GM12878 (cell line): ENCODE data around the gene ATRN. TPM values are rescaled to one million over a fixed set of nuclear protein-coding genes. Genes with fewer than 3 reads are reported as not detected.

Experiments used
- ATAC-seq: fragments of 200-7000 bp; cut with Tn5 transposase; 3 replicates; pipeline ENCODE4 v1.9.1; 2020; ENCODE audit warnings: mild to moderate bottlenecking, moderate library complexity
- BruUV-seq: library from RNA; stranded (reverse); fragments of 400-500 nt; replicated peaks from 2 replicates; lab custom pipeline; 2021; lab: Mats Ljungman, UMichigan
- CTCF ChIA-PET: fragments of 300-600 bp; sonication (Branson Sonifier 250); formaldehyde crosslinking; extraction: SDS; loops from one replicate; lab custom pipeline; 2021; ENCODE audit warnings: inconsistent platforms; lab: Yijun Ruan, JAX
- POLR2A ChIA-PET: fragments of 350-600 bp; formaldehyde crosslinking; extraction: SDS; loops from one replicate; lab custom pipeline; 2021; ENCODE audit warnings: inconsistent platforms; lab: Charles Lee
- RAD21 ChIA-PET: fragments of 300-600 bp; sonication (Branson Sonifier 250); formaldehyde crosslinking; loops from one replicate; lab custom pipeline; 2023; ENCODE audit warnings: antibody characterized with exemption; ENCODE audit not compliant: unreplicated experiment; lab: Charles Lee
- SMC1A ChIA-PET: fragments of 300-600 bp; sonication (Branson Sonifier 250); formaldehyde crosslinking; loops from one replicate; lab custom pipeline; 2023; ENCODE audit not compliant: unreplicated experiment, uncharacterized antibody; lab: Charles Lee
- DNase-seq: peaks from one replicate; pipeline ENCODE4 v3.0.0-alpha.2; 2011; ENCODE audit warnings: low read depth, low spot score
- FAIRE-seq: peaks from 3 replicates; lab custom pipeline; 2011; peaks lifted over from hg19 to GRCh38; lab: Jason Lieb, UNC
- H2AFZ ChIP-seq: 2 replicates; pipeline ENCODE4 v1.6.0; 2011; ENCODE audit warnings: low read depth, low read length, control low read depth; ENCODE audit not compliant: control insufficient read depth
- H3K27ac ChIP-seq: 2 replicates; pipeline ENCODE4 v1.5.1; 2011; ENCODE audit warnings: control low read depth; ENCODE audit not compliant: control insufficient read depth, insufficient read depth
- H3K27me3 ChIP-seq, 2 experiments: replicated peaks in 1 of 2; 2 replicates each; pipeline versions ENCODE4 v1.6.0 to v1.6.1; 2011; ENCODE audit warnings: low read length in 1 of 2; ENCODE audit not compliant: control insufficient read depth in 2 of 2, insufficient read depth in 2 of 2
- H3K36me3 ChIP-seq, 2 experiments: 2 replicates each; pipeline ENCODE4 v1.5.1; 2011; ENCODE audit warnings: low read length in 1 of 2; ENCODE audit not compliant: control insufficient read depth in 2 of 2, insufficient read depth in 2 of 2
- H3K4me1 ChIP-seq: 2 replicates; pipeline ENCODE4 v1.6.1; 2011; ENCODE audit warnings: mild to moderate bottlenecking, low read length, moderate library complexity, mixed read lengths; ENCODE audit not compliant: control insufficient read depth, insufficient read depth
- H3K4me2 ChIP-seq: 2 replicates; pipeline ENCODE4 v1.6.0; 2011; ENCODE audit warnings: control low read depth; ENCODE audit not compliant: control insufficient read depth, insufficient read depth
- H3K4me3 ChIP-seq: fragments of 200-600 bp; sonication (generic); 2 replicates; pipeline ENCODE4 v1.5.1; 2016
- H3K79me2 ChIP-seq: 2 replicates; pipeline ENCODE4 v1.6.0; 2011; ENCODE audit warnings: low read length; ENCODE audit not compliant: control insufficient read depth, insufficient read depth
- H3K9ac ChIP-seq: 2 replicates; pipeline ENCODE4 v1.8.0; 2011; ENCODE audit warnings: low read length, control low read depth, mixed read lengths; ENCODE audit not compliant: control insufficient read depth, insufficient read depth
- H3K9me3 ChIP-seq: replicated peaks from 3 replicates; pipeline ENCODE4 v1.5.1; 2011; ENCODE audit warnings: mild to moderate bottlenecking, low read length; ENCODE audit not compliant: control insufficient read depth, insufficient read depth
- H4K20me1 ChIP-seq: 2 replicates; pipeline ENCODE4 v1.6.0; 2011; ENCODE audit not compliant: control insufficient read depth, insufficient read depth
- CTCF ChIP-seq, 3 experiments: IDR thresholded peaks in 2 of 3; conservative IDR thresholded peaks in 1 of 3; 2 replicates each; pipeline ENCODE4 v1.5.1; 2011; ENCODE audit warnings: low read depth in 3 of 3, low read length in 3 of 3, mild to moderate bottlenecking in 3 of 3, control low read depth in 2 of 3, moderate library complexity in 2 of 3, inconsistent platforms in 1 of 3, mixed read lengths in 1 of 3; ENCODE audit not compliant: control insufficient read depth in 2 of 3, insufficient read depth in 1 of 3; ENCODE audit errors: extremely low read depth in 1 of 3
- NKRF ChIP-seq: fragments of 450-650 bp; conservative IDR thresholded peaks from 2 replicates; pipeline ENCODE4 v1.6.1; 2017; ENCODE audit warnings: mild to moderate bottlenecking, moderate library complexity
- NR2C1 ChIP-seq: fragments of 450-650 bp; IDR thresholded peaks from 2 replicates; pipeline ENCODE4 v1.6.1; 2017; ENCODE audit warnings: antibody characterized with exemption, mild to moderate bottlenecking, moderate library complexity
- NR2F1 ChIP-seq: fragments of 450-650 bp; conservative IDR thresholded peaks from 2 replicates; pipeline ENCODE4 v1.6.1; 2017; ENCODE audit warnings: mild to moderate bottlenecking
- RELB ChIP-seq: fragments of 450-650 bp; IDR thresholded peaks from 2 replicates; pipeline ENCODE4 v1.6.1; 2017; ENCODE audit warnings: low read depth, mild to moderate bottlenecking, moderate library complexity
- RFX5 ChIP-seq: IDR thresholded peaks from 2 replicates; pipeline ENCODE4 v1.6.1; 2011; ENCODE audit warnings: low read depth, low read length, improper control_type of control experiment
- SPI1 ChIP-seq: IDR thresholded peaks from 2 replicates; pipeline ENCODE4 v1.6.1; 2011; ENCODE audit warnings: low read depth, mild to moderate bottlenecking, low read length, moderate library complexity, borderline replicate concordance; ENCODE audit not compliant: insufficient read depth
- STAT1 ChIP-seq: fragments of 450-650 bp; conservative IDR thresholded peaks from 2 replicates; pipeline ENCODE4 v1.6.1; 2014; ENCODE audit warnings: antibody characterized with exemption, mild to moderate bottlenecking
- ZNF217 ChIP-seq: fragments of 450-650 bp; IDR thresholded peaks from 2 replicates; pipeline ENCODE4 v1.6.1; 2017; ENCODE audit warnings: antibody characterized with exemption, mild to moderate bottlenecking
- ZNF622 ChIP-seq: fragments of 450-650 bp; IDR thresholded peaks from 2 replicates; pipeline ENCODE4 v1.6.1; 2017; ENCODE audit warnings: mild to moderate bottlenecking, inconsistent platforms
- WGBS: methylation state at CpG from one replicate; pipeline ENCODE4 v1.1.6; 2016; ENCODE audit warnings: low lambda C conversion rate; ENCODE audit not compliant: insufficient replicate concordance, insufficient coverage; ENCODE audit errors: missing lambda C conversion rate; 5-methylcytosine and 5-hydroxymethylcytosine counted together
- in situ Hi-C: fragments of 300-500 bp; cut with MboI; formaldehyde crosslinking; loops from 9 replicates; pipeline ENCODE4 v1.14.3; 2018; ENCODE audit warnings: mixed read lengths
- intact Hi-C: fragments of 100-400 bp; cut with micrococcal nuclease; formaldehyde crosslinking; loops from one replicate; pipeline ENCODE4 v1.14.2; 2022; ENCODE audit not compliant: unreplicated experiment
- polyA plus RNA-seq, 11 experiments: library from polyadenylated mRNA; depleted of rRNA in 4 of 11; unstranded in 6 of 11; stranded (reverse) in 5 of 11; fragments of >200 nt; fragmentation: Nextera tagmentation in 4 of 11; fragmentation: Illumina TruSeq in 1 of 11; extraction: Ambion mirVana in 4 of 11; extraction: Trizol in 1 of 11; gene quantifications; 1 replicate in 1 of 11; 2 replicates in 10 of 11; pipeline versions ENCODE4 v1.2.1 to v1.2.3, GENCODE V29; 2011 to 2016; ENCODE audit warnings: inconsistent platforms in 2 of 11, missing spikeins in 2 of 11, low read depth in 1 of 11
- total RNA-seq, 4 experiments: library from RNA; depleted of rRNA in 3 of 4; stranded (reverse); fragments of >200 nt in 3 of 4; fragmentation: Illumina TruSeq in 1 of 4; extraction: Trizol in 1 of 4; gene quantifications; 2 replicates each; pipeline versions ENCODE4 v1.2.1 to v1.2.3, GENCODE V29; 2013 to 2021

Gene ATRN
- total and polyA plus RNA-seq, 10 of the 15 experiments (the other 5 are each of a cell fraction or from before 2014, with no cell fraction given), result 0.71 to 11.6 (median 6.9) TPM

GRCh38 chr20:3670945-3671344 is 200.1 kb downstream of the ATRN start:
- no peaks in the 10 kb centered on the region for H3K36me3 ChIP-seq
- peaks cover 5% of the 10 kb centered on the region for H3K4me1 ChIP-seq
- WGBS, result 16% methylated on average over 7 of the region's 10 CpGs
- H4K20me1 ChIP-seq, result no peaks in the 10 kb centered on the region
- H3K4me2 ChIP-seq, result no peak overlapping the region
- H2AFZ ChIP-seq, result no peak overlapping the region
- SMC1A ChIA-PET, result no interaction called here
- no peaks in the 10 kb centered on the region for H3K79me2 ChIP-seq
- H3K9ac ChIP-seq, result no peak overlapping the region
- no peak overlapping the region for H3K27ac ChIP-seq
- FAIRE-seq (no peak), ATAC-seq (no peak), DNase-seq (no peak)
- intact Hi-C loops, result no loop called here
- no TSS peak for BruUV-seq
- RAD21 ChIA-PET, result interaction anchor here (0.6 kb wide), 1 partner anchor 1692 kb away, joined by 3 read pairs; no protein-coding TSS in a partner anchor
- POLR2A ChIA-PET, result no interaction called here
- CTCF ChIA-PET, result interaction anchor here (0.8 kb wide), 2 partner anchors 12 to 40 kb away, joined by 3 read pairs; no protein-coding TSS in a partner anchor
- no peaks in the 10 kb centered on the region for H3K9me3 ChIP-seq
- no peak overlapping the region for H3K4me3 ChIP-seq
- peaks cover 0 to 5% of the 10 kb centered on the region in 2 experiments; a peak in 2 of 4 replicates for H3K27me3 ChIP-seq
- in situ Hi-C loops, result no loop called here
- no peak for TF ChIP-seq ZNF217

DNA sequence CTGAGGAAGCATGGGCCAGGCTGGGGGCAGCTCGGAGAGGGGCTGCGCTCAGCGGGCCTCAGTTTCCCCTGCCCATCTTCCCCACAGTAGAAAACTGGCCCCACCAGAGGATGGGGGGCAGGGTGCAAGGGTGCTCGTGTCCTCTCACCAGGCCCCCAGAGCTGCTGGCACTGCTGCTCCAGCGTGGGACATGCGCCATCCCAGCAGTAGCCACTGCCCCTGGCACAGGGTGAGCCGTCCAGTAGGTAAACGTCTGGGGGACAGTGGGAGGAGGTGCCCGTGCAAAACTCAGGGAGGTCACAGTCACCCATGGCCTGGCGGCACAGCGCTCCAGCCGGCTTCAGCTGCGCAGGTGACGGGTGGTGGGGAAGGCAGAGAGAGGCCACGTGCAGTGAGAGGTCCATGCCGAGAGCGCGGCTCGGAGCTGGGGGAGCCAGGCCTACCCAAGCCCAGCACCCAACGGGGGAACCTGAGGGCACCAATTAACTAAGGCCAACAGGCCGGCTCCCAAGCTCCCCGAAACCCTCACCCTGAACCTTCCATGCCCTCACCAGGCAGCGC is 201.2 kb downstream of the ATRN start:
- no TSS peak for BruUV-seq
- 50% methylated on average over 23 of the region's 23 CpGs for WGBS
- Histone ChIP-seq H3K4me2 (no peak overlapping the region), H3K9me3 (no peaks in the 10 kb centered on the region), H3K9ac (no peak overlapping the region), H3K36me3 (no peaks in the 10 kb centered on the region), H4K20me1 (no peaks in the 10 kb centered on the region; the same call in 1 of the 2 replicates), H2AFZ (no peak overlapping the region), H3K27ac (no peak overlapping the region), H3K4me3 (no peak overlapping the region), H3K27me3 (peaks cover 0 to 5% of the 10 kb centered on the region in 2 experiments; a peak in 2 of 4 replicates), H3K79me2 (no peaks in the 10 kb centered on the region), H3K4me1 (no peaks in the 10 kb centered on the region; the same call in 1 of the 2 replicates)
- in situ Hi-C loops, result no loop called here
- CTCF ChIA-PET, result no interaction called here
- POLR2A ChIA-PET, result no interaction called here
- intact Hi-C loops, result no loop called here
- FAIRE-seq (no peak), DNase-seq (no peak), ATAC-seq (no peak)
- SMC1A ChIA-PET, result no interaction called here
- RAD21 ChIA-PET, result no interaction called here
- TF ChIP-seq ZNF622, result no peak
- no peak for TF ChIP-seq NR2C1
- no peak for TF ChIP-seq NKRF
- TF ChIP-seq CTCF (IDR thresholded peaks at IDR 0.05 in 2 of 3, conservative IDR thresholded peaks at IDR 0.05 in 1 of 3; ENCODE audit: control insufficient read depth in 2 of 3, extremely low read depth in 1 of 3, insufficient read depth in 1 of 3, low read depth in 3 of 3, low read length in 3 of 3), result no peak
- TF ChIP-seq RELB, result no peak
- no peak for TF ChIP-seq STAT1
- no peak for TF ChIP-seq SPI1
- TF ChIP-seq RFX5, result no peak
- no peak for TF ChIP-seq NR2F1
